ENCODE measurements around the gene ZNF443.
"Not testable (repeated sequence)": the region's sequence is repeated elsewhere in the genome, so short reads cannot be mapped to it uniquely, and the experiment has no call there.

DNA sequence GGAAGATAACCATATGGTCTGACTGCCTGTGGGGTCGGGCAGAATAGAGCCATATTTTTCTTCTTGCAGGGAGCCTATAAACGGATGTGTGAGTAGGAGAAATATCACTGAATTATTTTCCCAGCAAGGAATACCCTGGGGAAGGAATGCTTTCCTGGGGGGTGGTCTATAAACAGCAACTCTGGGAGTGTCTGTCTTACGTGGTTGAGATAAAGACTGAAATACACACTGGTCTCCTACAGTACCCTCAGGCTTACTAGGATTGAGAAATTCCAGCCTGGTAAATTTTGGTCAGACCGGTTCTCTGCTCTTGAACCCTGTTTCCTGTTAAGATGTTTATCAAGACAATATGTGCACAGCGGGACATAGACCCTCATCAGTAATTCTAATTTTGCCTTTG, 23.5 kb downstream of the ZNF443 start:
- not testable (repeated sequence) for TF ChIP-seq CTCF (tag by site-specific recombination; IDR thresholded peaks at IDR 0.05); ZBTB48 (tag by site-specific recombination; IDR thresholded peaks at IDR 0.05); ZNF341 (tag by site-specific recombination; IDR thresholded peaks at IDR 0.05; ENCODE audit: low read depth); ZNF416 (tag by site-specific recombination; IDR thresholded peaks at IDR 0.05); ZNF148 (tag by site-specific recombination; IDR thresholded peaks at IDR 0.05; ENCODE audit: borderline replicate concordance); ZNF2 (tag by site-specific recombination; IDR thresholded peaks at IDR 0.05); YY1 (tag by site-specific recombination; IDR thresholded peaks at IDR 0.05); MYNN (tag by site-specific recombination; IDR thresholded peaks at IDR 0.05; ENCODE audit: borderline replicate concordance)
- TF ChIP-seq, protein P1, sequence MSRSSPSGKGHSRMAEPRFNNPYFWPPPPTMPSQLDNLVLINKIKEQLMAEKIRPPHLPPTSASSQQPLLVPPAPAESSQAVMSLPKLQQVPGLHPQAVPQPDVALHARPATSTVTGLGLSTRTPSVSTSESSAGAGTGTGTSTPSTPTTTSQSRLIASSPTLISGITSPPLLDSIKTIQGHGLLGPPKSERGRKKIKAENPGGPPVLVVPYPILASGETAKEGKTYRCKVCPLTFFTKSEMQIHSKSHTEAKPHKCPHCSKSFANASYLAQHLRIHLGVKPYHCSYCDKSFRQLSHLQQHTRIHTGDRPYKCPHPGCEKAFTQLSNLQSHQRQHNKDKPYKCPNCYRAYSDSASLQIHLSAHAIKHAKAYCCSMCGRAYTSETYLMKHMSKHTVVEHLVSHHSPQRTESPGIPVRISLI (tag by site-specific recombination; IDR thresholded peaks at IDR 0.05) = not testable (repeated sequence)
- TF ChIP-seq, protein P2, sequence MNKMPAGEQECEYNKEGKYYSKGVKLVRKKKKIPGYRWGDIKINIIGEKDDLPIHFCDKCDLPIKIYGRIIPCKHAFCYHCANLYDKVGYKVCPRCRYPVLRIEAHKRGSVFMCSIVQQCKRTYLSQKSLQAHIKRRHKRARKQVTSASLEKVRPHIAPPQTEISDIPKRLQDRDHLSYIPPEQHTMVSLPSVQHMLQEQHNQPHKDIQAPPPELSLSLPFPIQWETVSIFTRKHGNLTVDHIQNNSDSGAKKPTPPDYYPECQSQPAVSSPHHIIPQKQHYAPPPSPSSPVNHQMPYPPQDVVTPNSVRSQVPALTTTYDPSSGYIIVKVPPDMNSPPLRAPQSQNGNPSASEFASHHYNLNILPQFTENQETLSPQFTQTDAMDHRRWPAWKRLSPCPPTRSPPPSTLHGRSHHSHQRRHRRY (tag by site-specific recombination; IDR thresholded peaks at IDR 0.05) = not testable (repeated sequence)

Measured in HEK293 (cell line).